EL (cell line): ENCODE data around the gene PYGB.
"Not testable (repeated sequence)": the region's sequence is repeated elsewhere in the genome, so short reads cannot be mapped to it uniquely, and the experiment has no call there.

Experiments used
- DNase-seq: peaks from one replicate; pipeline ENCODE4 v3.0.0-alpha.2; 2016

Gene PYGB

GRCh38 chr20:25230166-25230831 lies 17.6 kb upstream of the PYGB start:
- DNase-seq = no peak

GRCh38 chr20:25233016-25233772 lies 14.7 kb upstream of the PYGB start:
- peak; percentile 77 for DNase-seq

DNA sequence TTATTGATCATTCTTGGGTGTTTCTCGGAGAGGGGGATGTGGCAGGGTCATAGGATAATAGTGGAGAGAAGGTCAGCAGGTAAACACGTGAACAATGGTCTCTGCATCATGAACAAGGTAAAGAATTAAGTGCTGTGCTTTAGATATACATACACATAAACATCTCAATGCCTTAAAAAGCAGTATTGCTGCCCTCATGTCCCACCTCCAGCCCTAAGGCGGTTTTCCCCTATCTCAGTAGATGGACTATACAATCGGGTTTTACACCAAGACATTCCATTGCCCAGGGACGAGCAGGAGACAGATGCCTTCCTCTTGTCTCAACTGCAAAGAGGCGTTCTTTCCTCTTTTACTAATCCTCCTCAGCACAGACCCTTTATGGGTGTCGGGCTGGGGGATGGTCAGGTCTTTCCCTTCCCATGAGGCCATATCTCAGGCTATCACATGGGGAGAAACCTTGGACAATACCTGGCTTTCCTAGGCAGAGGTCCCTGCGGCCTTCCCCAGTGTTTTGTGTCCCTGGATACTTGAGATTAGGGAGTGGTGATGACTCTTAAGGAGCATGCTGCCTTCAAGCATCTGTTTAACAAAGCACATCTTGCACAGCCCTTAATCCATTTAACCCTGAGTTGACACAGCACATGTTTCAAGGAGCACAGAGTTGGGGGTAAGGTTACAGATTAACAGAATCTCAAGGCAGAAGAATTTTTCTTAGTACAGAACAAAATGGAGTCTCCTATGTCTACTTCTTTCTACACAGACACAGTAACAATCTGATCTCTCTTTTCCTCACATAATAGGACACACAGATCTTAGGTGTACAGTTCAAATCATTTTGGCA lies 13.7 kb upstream of the PYGB start:
- DNase-seq = not testable (repeated sequence)

GRCh38 chr20:25236450-25237304 lies 11.2 kb upstream of the PYGB start:
- DNase-seq = no peak

GRCh38 chr20:25237610-25238318 lies 10.1 kb upstream of the PYGB start:
- DNase-seq = peak; percentile 100

- peak; percentile 46 for DNase-seq
Observed at GRCh38 chr20:25238319-25239037, 9.4 kb upstream of the PYGB start.

- DNase-seq = no peak
Observed at GRCh38 chr20:25239387-25240370, 8.2 kb upstream of the PYGB start.

DNA sequence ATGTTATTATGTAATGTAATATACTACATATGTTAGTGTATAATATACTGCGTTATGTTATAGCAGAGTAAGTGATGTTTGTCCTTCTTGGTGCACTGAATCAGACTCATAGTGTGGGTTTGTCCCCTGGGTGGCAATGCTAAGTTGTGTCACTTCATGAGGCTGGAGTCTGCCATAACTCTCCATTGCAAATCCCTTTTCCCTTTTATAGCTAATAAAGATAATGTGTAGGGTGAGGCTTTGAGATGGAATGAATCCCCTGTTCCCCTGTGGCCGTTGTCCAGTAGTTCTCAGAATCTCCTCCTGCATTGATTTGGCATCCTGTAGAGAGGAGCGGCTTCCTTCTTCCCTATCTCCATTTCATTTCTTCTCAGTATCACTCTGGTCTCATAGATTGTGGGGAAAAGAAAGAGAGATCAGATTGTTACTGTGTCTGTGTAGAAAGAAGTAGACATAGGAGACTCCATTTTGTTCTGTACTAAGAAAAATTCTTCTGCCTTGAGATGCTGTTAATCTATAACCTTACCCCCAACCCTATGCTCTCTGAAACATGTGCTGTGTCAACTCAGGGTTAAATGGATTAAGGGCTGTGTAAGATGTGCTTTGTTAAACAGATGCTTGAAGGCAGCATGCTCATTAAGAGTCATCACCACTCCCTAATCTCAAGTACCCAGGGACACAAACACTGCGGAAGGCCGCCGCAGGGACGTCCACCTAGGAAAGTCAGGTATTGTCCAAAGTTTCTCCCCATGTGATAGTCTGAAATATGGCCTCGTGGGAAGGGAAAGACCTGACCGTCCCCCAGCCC lies 6.8 kb upstream of the PYGB start:
- DNase-seq = not testable (repeated sequence)

GRCh38 chr20:25241659-25241955 lies 6.3 kb upstream of the PYGB start:
- not testable (repeated sequence) for DNase-seq

DNA sequence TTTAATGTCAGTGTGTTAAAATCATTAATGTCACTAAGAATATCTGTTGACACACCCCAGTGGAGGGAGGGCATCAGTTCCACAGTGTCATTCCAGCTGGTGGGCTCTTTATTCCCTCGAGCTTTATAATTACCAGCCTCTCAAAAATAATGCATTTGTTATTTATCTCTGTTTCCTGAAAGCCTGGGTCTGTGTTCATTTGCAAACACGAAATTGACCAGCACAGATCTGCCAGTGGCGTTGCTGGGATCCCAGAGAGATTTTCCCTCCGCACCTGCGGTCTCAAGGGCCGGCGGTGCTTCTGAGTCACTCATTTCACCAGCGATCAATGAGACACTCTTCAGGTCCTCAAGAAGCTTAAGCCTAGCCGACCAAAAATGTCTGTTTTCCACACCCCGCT lies 5.7 kb upstream of the PYGB start:
- DNase-seq = no peak

DNA sequence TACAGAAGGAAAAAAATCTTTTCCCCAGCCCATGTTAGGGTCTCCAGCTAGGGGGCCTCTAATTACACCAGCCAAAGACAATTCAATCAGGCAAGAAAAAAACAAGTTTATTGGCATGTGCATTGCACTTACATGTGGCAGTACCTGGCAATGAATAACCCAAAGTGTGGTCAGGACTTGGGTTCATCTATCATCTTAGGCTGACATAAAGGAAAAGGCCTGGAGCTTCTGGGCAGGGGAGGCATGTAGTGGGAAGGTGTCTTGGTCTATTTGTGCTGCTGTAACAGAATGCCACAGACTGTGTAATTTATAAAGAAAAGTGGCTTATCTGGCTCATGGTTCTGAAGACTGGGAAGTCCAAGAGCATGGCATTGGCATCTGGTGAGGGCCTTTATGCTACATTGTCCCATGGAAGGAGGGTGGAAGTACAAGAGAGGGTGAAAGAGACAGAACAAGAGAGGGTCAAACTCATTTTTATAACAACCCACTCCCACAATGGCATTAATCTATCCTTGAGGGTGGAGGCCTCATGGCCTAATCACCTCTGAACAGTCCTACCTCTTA lies 4.4 kb upstream of the PYGB start:
- DNase-seq = no peak

GRCh38 chr20:25244976-25245375 lies 2.9 kb upstream of the PYGB start:
- DNase-seq = no peak

- DNase-seq = no peak
Observed at GRCh38 chr20:25245461-25245860, 2.4 kb upstream of the PYGB start.

- no peak for DNase-seq
Observed at GRCh38 chr20:25246182-25246999, 1.5 kb upstream of the PYGB start.

- peak; percentile 79 for DNase-seq
Observed at GRCh38 chr20:25247000-25247517, 826 bp upstream of the PYGB start.

- no peak for DNase-seq
Observed at GRCh38 chr20:25247518-25247955, 348 bp upstream of the PYGB start.

- DNase-seq = no peak
Observed at GRCh38 chr20:25248786-25249172, 894 bp downstream of the PYGB start.
